ENCODE data around the gene UNC13B. TPM values are rescaled to one million over a fixed set of nuclear protein-coding genes. Genes with fewer than 3 reads are reported as not detected.

UNC13B gene
- total and polyA plus RNA-seq, 2 donors (not counting 1 experiment from before 2014, with no cell fraction given): 0.19 to 0.25 TPM

DNA sequence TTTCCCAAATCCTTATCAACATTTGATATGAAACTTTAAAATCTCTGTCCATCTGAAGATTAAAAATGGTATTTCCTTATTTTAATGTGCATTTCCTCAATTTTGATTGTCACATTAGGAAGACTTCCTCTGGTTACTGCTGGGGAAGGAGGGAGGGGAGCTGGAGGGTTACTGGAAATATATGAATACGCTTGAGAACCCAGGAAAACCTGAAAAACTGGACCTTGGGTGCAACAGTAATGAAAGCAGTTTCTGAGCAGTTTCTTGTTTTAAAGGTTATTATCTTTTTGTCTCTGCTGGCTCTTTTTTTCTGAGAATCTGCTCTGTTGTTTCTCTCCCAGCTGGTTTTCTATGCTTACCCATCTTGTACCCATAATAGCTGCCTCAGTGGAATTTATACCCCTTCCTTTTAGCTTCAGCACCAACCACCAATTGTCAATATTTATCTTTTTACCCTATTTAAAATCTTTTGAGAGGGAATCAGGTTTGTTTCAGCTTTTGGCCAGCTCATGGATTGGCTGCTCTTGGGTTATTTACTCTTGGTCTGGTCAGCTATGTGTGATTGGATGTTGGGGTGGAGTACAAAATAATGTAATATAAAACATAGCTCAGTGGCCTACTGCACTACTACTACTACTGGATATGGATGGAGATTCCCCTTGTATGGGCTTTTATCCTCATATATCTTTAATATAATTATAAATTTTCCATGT is 67.4 kb downstream of the UNC13B start:
- Histone ChIP-seq H3K4me1 (ENCODE audit: control insufficient read depth in 2 of 2, insufficient read depth in 2 of 2, low read length in 2 of 2) (no peaks in the 10 kb centered on the region), H2AFZ (ENCODE audit: insufficient read depth, low read depth, low read length, poor library complexity, severe bottlenecking) (no peak overlapping the region), H4K20me1 (ENCODE audit: control insufficient read depth, insufficient read depth, low read length, poor library complexity, severe bottlenecking) (no peaks in the 10 kb centered on the region), H3K27me3 (replicated peaks in 1 of 4; ENCODE audit: control extremely low read depth in 1 of 4, control insufficient read depth in 3 of 4, insufficient read depth in 4 of 4, low read length in 3 of 4) (no peaks in the 10 kb centered on the region), H3K9ac (ENCODE audit: low read length) (no peak overlapping the region), H3K27ac (ENCODE audit: low read length in 2 of 2) (no peak overlapping the region), H3K9me3 (ENCODE audit: control extremely low read depth in 1 of 3, control insufficient read depth in 2 of 3, insufficient read depth in 1 of 3, low read length in 2 of 3) (peaks cover 0 to 3% (median 0%) of the 10 kb centered on the region in 3 donors), H3K4me2 (replicated peaks; ENCODE audit: low read depth, low read length, poor library complexity, severe bottlenecking) (no peak overlapping the region), H3K79me2 (ENCODE audit: control insufficient read depth, insufficient read depth, low read length) (no peaks in the 10 kb centered on the region), H3K36me3 (replicated peaks in 1 of 2; ENCODE audit: control extremely low read depth in 1 of 2, control insufficient read depth in 1 of 2, extremely low read depth in 1 of 2, insufficient read depth in 2 of 2, low read length in 1 of 2) (no peaks in the 10 kb centered on the region), H3K4me3 (ENCODE audit: control extremely low read depth in 1 of 5, extremely low read depth in 1 of 5, insufficient read depth in 1 of 5, low read depth in 2 of 5, low read length in 4 of 5) (no peak overlapping the region)
- DNase-seq: no peak
- Mint-ChIP-seq H3K27ac (no peak overlapping the region), H3K27me3 (peaks cover 12% of the 10 kb centered on the region), H3K4me3 (no peak overlapping the region), H3K9me3 (ENCODE audit: insufficient read depth) (no peaks in the 10 kb centered on the region), H3K4me1 (no peaks in the 10 kb centered on the region)
- ChIA-PET CTCF (no interaction called here), POLR2A (no interaction called here)
- 80% methylated on average over 1 of the region's 1 CpG for WGBS (ENCODE audit: insufficient coverage)
- no peak for ATAC-seq (ENCODE audit: low read depth)
- TF ChIP-seq, protein P1, sequence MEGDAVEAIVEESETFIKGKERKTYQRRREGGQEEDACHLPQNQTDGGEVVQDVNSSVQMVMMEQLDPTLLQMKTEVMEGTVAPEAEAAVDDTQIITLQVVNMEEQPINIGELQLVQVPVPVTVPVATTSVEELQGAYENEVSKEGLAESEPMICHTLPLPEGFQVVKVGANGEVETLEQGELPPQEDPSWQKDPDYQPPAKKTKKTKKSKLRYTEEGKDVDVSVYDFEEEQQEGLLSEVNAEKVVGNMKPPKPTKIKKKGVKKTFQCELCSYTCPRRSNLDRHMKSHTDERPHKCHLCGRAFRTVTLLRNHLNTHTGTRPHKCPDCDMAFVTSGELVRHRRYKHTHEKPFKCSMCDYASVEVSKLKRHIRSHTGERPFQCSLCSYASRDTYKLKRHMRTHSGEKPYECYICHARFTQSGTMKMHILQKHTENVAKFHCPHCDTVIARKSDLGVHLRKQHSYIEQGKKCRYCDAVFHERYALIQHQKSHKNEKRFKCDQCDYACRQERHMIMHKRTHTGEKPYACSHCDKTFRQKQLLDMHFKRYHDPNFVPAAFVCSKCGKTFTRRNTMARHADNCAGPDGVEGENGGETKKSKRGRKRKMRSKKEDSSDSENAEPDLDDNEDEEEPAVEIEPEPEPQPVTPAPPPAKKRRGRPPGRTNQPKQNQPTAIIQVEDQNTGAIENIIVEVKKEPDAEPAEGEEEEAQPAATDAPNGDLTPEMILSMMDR (IDR thresholded peaks at IDR 0.05): no peak
- TF ChIP-seq EZH2 (IDR thresholded peaks at IDR 0.05; ENCODE audit: borderline replicate concordance, insufficient read depth, low read depth, low read length, poor library complexity, severe bottlenecking): no peak
- intact Hi-C loops (cut with micrococcal nuclease): no loop called here

DNA sequence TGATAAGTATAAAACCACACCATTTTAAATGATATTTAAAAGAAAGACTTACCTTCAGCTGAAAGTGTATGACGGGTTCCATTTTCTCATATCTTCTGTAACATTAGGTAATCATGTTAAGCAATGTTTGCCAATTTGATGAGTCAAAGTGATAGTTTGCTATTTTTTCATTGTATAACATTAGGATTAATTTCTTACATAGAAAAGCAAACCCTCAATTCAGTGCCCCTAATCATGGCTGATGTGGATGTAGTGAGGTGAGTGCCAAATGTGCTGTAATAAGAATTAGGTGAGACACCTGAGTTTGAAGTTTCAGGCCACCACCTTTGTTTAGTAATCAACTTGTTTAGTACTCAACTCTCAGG is 68.0 kb downstream of the UNC13B start:
- Mint-ChIP-seq H3K4me1 (no peaks in the 10 kb centered on the region), H3K27me3 (peaks cover 12% of the 10 kb centered on the region), H3K9me3 (ENCODE audit: insufficient read depth) (no peaks in the 10 kb centered on the region), H3K4me3 (no peak overlapping the region), H3K27ac (no peak overlapping the region)
- WGBS (ENCODE audit: insufficient coverage): no CpG with 5 or more reads among the region's 1 CpG
- H3K79me2 ChIP-seq (ENCODE audit: control insufficient read depth, insufficient read depth, low read length): no peaks in the 10 kb centered on the region
- peaks cover 0 to 3% (median 0%) of the 10 kb centered on the region in 3 donors for H3K9me3 ChIP-seq (ENCODE audit: control extremely low read depth in 1 of 3, control insufficient read depth in 2 of 3, insufficient read depth in 1 of 3, low read length in 2 of 3)
- DNase-seq (no peak), ATAC-seq (ENCODE audit: low read depth) (no peak)
- H3K4me2 ChIP-seq (replicated peaks; ENCODE audit: low read depth, low read length, poor library complexity, severe bottlenecking): no peak overlapping the region
- CTCF ChIA-PET: no interaction called here
- no peak overlapping the region for H3K4me3 ChIP-seq (ENCODE audit: control extremely low read depth in 1 of 5, extremely low read depth in 1 of 5, insufficient read depth in 1 of 5, low read depth in 2 of 5, low read length in 4 of 5)
- H3K36me3 ChIP-seq (replicated peaks in 1 of 2; ENCODE audit: control extremely low read depth in 1 of 2, control insufficient read depth in 1 of 2, extremely low read depth in 1 of 2, insufficient read depth in 2 of 2, low read length in 1 of 2): no peaks in the 10 kb centered on the region
- TF ChIP-seq, protein P1 (IDR thresholded peaks at IDR 0.05): no peak
- no peak for TF ChIP-seq EZH2 (IDR thresholded peaks at IDR 0.05; ENCODE audit: borderline replicate concordance, insufficient read depth, low read depth, low read length, poor library complexity, severe bottlenecking)
- no peak overlapping the region for H3K9ac ChIP-seq (ENCODE audit: low read length)
- H4K20me1 ChIP-seq (ENCODE audit: control insufficient read depth, insufficient read depth, low read length, poor library complexity, severe bottlenecking): no peaks in the 10 kb centered on the region
- POLR2A ChIA-PET: no interaction called here
- intact Hi-C loops (cut with micrococcal nuclease): no loop called here
- H3K27me3 ChIP-seq (replicated peaks in 1 of 4; ENCODE audit: control extremely low read depth in 1 of 4, control insufficient read depth in 3 of 4, insufficient read depth in 4 of 4, low read length in 3 of 4): no peaks in the 10 kb centered on the region
- H3K27ac ChIP-seq (ENCODE audit: low read length in 2 of 2): no peak overlapping the region
- no peak overlapping the region for H2AFZ ChIP-seq (ENCODE audit: insufficient read depth, low read depth, low read length, poor library complexity, severe bottlenecking)
- no peaks in the 10 kb centered on the region for H3K4me1 ChIP-seq (ENCODE audit: control insufficient read depth in 2 of 2, insufficient read depth in 2 of 2, low read length in 2 of 2)

Data from B cell (primary cell).